OCI-LY1 (cell line): ENCODE data around the gene BRD4.

Source experiments
- CTCF ChIP-seq: fragments of 200-600 bp; sonication (generic), shearing (Covaris generic); IDR thresholded peaks from 2 replicates; pipeline ENCODE4 v1.5.1; 2017; ENCODE audit warnings: mild to moderate bottlenecking, antibody characterized with exemption, low read length, moderate library complexity, mixed read lengths
- EZH2 ChIP-seq: fragments of 200-600 bp; sonication (generic), shearing (Covaris generic); IDR thresholded peaks from 2 replicates; pipeline ENCODE4 v1.8.0; 2017; ENCODE audit warnings: borderline replicate concordance, mixed run types, mild to moderate bottlenecking, antibody characterized with exemption, low read length, moderate library complexity, mixed read lengths

GRCh38 chr19:15318241-15318691 lies 14.1 kb downstream of the BRD4 start:
- TF ChIP-seq CTCF (no peak), EZH2 (no peak)
